Esophagus mucosa (tissue), 1 donor: ENCODE results near the gene PITPNM2. TPM values are rescaled to one million over a fixed set of nuclear protein-coding genes. Genes with fewer than 3 reads are reported as not detected.

Experiments used
- total RNA-seq: library from RNA; stranded (reverse); gene quantifications from one replicate; pipeline ENCODE4 v1.2.4, GENCODE V29; 2023
- donor health status: DM: yes; HTN: yes; CAD: no.

The PITPNM2 gene
- total RNA-seq, 1 donor from 2014 or later = 8.3 TPM

Other genes starting within 250 kb of the PITPNM2 start
- gene ABCB9, start 184.6 kb downstream of the PITPNM2 start, total RNA-seq = 4.9 TPM
- gene OGFOD2, start 175.8 kb downstream of the PITPNM2 start, total RNA-seq = 14.7 TPM
- gene ARL6IP4, start 170.4 kb downstream of the PITPNM2 start, total RNA-seq = 134 TPM
- 13.0 TPM for gene MPHOSPH9, start 82.1 kb upstream of the PITPNM2 start, total RNA-seq
- 7.7 TPM for gene MTRFR, start 82.3 kb upstream of the PITPNM2 start, total RNA-seq
- gene CDK2AP1, start 120.8 kb upstream of the PITPNM2 start, total RNA-seq = 109 TPM
- gene SBNO1, start 213.8 kb upstream of the PITPNM2 start, total RNA-seq = 21.7 TPM
- 57.2 TPM for gene KMT5A, start 233.0 kb upstream of the PITPNM2 start, total RNA-seq